Fibroblast of pulmonary artery (primary cell): ENCODE measurements around the gene AGRP.

ENCODE experiments used
- DNase-seq: peaks from one replicate; pipeline ENCODE4 v3.0.0-alpha.2; 2010; ENCODE audit warnings: low read depth
- H3K4me3 ChIP-seq: replicated peaks from 2 replicates; pipeline ENCODE4 v1.5.1; 2011; ENCODE audit warnings: low read depth, mild to moderate bottlenecking, control low read depth, low read length, moderate library complexity
- CTCF ChIP-seq: IDR thresholded peaks from 2 replicates; pipeline ENCODE4 v1.5.1; 2011; ENCODE audit warnings: mild to moderate bottlenecking, control low read depth, low read length, inconsistent platforms; ENCODE audit errors: missing control alignments

AGRP gene

DNA sequence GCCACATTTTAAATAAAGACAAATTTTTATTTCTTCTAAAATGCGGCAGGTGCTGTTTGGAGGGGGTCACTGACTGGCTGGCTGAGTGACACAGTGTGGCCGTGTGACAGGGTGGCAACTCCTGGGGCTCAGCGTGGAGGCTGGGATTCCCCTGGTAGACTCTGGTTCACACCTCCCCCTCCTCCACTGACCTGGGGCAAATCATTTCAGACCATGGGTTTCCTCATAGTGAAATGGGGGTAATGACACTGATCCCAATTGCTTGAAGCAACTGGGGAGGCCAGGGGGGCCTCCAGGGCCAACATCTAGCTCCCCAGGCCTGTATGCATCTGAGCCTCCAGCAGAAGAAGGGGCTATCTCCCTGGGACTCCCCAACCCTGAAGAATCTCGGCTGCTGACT is 45.8 kb downstream of the AGRP start:
- no peak for TF ChIP-seq CTCF
- no peak overlapping the region for H3K4me3 ChIP-seq
- DNase-seq, result no peak

DNA sequence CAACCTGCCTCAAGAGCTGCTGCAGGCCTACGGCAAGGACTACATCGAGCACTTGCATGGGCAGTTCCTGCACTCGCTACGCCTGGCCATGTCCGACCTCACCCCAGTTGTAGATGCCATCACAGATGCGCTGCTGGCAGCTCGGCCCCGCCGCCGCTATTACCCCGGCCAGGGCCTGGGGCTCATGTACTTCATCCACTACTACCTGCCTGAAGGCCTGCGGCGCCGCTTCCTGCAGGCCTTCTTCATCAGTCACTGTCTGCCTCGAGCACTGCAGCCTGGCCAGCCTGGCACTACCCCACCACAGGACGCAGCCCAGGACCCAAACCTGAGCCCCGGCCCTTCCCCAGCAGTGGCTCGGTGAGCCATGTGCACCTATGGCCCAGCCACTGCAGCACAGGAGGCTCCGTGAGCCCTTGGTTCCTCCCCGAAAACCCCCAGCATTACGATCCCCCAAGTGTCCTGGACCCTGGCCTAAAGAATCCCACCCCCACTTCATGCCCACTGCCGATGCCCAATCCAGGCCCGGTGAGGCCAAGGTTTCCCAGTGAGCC is 46.6 kb downstream of the AGRP start:
- no peak for DNase-seq
- no peak for TF ChIP-seq CTCF
- H3K4me3 ChIP-seq, result no peak overlapping the region

DNA sequence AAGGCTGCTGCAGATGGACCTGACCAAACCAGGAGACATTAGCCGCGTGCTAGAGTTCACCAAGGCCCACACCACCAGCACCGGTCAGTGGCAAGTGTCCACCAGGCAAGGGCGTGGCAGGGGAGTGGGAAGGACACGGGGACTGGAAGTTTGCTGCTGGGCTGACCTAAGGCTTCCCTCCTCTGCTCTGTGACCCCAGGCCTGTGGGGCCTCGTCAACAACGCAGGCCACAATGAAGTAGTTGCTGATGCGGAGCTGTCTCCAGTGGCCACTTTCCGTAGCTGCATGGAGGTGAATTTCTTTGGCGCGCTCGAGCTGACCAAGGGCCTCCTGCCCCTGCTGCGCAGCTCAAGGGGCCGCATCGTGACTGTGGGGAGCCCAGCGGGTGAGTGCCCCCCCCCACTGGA is 47.6 kb downstream of the AGRP start:
- TF ChIP-seq CTCF, result no peak
- DNase-seq, result no peak

DNA sequence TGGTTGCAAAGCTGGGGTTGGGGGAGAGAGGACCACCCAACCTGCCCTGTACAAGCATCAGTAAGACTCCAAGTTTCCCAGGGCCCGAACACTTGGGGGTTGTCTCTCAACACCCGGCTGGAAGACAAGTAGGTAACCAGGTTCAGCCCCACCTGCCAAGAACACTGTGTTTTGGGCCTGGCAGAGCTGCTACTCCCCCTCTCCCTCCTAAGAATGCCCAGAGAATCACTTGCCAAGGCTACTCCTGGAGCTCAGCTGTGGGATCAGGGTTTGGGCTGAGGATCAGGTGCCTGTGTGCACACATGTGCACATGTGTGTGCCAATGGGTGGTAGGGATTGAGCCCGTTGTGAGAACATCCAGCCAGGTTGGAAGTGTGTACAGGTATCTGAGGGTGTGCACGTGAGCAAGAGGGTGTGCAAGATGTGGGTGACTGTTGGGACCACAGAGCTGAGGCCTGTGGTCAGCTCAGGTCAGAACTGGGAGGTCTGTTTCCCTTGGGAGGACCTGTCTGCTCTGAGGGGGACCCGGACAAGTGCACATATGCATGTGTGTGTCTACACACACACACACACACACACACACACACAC is 50.1 kb downstream of the AGRP start:
- no peak for DNase-seq

More for the DNA sequence above, 47.6 kb downstream of the AGRP start:
- H3K4me3 ChIP-seq, result no peak overlapping the region

More for the DNA sequence above, 50.1 kb downstream of the AGRP start:
- no peak for TF ChIP-seq CTCF
- H3K4me3 ChIP-seq, result no peak overlapping the region
